Measurements from ENCODE around the gene NPAS2. TPM values are rescaled to one million over a fixed set of nuclear protein-coding genes. Genes with fewer than 3 reads are reported as not detected.

Gene NPAS2
- polyA plus RNA-seq, 3 donors: 12.8 to 15.3 (median 15.0) TPM

- H3K27ac ChIP-seq (ENCODE audit: low read depth, low read length): no peak overlapping the region
- WGBS, 3 donors: 26 to 31% (median 27%) methylated on average over 16 of the region's 16 CpGs
These were observed 1.8 kb upstream of the NPAS2 start for GRCh38 chr2:100818003-100818605.

DNA sequence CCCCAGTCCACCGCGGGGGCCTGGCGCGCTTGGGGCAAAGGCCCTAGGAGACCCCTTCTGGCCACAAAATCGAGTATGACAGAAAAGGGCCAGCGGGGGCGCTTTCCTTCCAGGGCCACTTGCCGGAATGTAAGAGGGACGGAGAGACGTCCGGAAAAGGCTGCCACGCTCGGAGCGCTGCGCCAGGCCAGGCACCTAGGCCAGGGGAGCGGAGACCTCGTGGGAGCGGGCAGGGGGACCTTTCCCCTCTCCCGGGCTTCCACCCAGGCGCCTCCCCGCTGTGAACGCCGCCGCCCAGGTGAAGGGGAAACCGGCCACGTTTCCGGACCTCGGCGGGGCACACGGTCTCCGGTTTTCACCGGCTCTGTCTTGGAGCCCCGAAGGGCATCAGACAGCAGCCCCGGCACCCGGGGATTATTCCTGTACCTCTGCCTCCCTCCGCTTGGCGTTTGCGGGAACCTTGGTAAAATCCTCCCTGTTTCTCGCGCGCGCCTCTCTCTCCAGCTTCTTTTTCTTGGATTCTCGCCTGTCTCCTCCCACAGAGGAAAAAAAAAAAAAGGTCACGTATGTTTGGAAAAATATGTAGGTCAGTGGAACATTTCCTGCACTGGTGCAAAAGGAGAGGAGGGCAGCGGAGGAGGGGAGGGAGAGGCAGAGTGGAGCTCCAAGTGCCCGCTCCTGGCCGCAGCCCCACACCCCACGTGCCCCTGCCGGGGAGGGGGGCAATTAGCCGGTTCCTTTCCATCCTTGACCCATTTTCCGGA, 1.2 kb upstream of the NPAS2 start:
- WGBS, 3 donors: 1 to 2% (median 1%) methylated on average over 45 to 51 of the region's 51 CpGs
- no peak overlapping the region for H3K27ac ChIP-seq (ENCODE audit: low read depth, low read length)

DNA sequence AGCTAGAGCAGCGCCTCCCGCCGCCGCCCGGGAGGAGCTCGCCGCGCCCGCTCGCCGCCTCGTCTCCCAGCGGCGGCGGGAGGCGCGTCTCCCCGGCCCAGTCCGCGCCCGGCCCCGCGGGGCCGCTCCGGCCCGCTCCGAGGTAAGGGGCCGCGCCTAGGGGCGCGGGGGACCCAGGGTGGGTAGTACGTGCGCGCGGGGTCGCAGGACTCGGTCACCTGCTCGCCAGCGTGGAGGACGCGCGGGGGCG, 259 bp downstream of the NPAS2 start:
- 0 to 1% (median 0%) methylated on average over 26 to 43 of the region's 43 CpGs for WGBS, 3 donors
- H3K27ac ChIP-seq (ENCODE audit: low read depth, low read length): no peak overlapping the region

DNA sequence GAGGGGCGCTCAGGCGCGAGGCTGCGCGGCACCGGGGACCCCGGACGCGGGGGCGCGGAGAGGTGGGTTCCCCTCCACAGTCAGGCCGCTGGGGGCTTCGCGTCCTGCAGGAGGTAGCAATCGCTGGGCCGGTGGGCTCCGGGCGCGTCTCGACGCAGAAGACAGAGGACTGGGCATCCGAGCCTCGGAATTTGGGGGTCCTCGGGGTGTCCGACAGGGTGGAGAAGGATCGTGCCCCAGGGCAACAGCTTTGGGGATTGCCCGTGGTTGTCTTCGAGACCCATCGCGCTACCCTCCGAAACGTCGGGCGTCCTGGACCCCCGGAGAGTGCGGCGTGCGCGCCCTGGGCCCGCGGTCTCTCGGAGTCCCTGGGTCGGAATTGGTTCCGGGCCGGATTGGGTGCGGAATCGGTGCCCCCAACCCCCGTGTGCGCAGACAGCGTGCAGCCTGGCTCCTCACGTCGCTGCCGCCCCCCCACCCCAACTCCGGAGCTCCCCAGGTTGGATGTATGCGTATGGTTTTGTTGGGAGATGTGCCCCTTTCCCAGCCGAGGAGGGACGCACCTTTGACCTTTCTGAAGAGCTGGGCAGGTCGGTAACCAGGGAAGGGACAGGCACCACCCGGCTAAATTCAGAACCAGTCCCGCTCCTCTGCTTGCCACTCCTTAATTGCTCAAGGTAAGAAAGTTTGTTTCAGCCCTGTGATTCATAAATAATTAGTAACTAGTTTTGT, 750 bp downstream of the NPAS2 start:
- no peak overlapping the region for H3K27ac ChIP-seq (ENCODE audit: low read depth, low read length)
- WGBS, 3 donors: 2 to 7% (median 5%) methylated on average over 47 to 60 of the region's 60 CpGs

- no peak overlapping the region for H3K27ac ChIP-seq (ENCODE audit: low read depth, low read length)
- WGBS, 3 donors: 23 to 59% (median 51%) methylated on average over 14 of the region's 14 CpGs
These were observed 1.4 kb downstream of the NPAS2 start for GRCh38 chr2:100821255-100821910.

- no peak overlapping the region for H3K27ac ChIP-seq (ENCODE audit: low read depth, low read length)
- WGBS, 3 donors: 28 to 67% (median 52%) methylated on average over 9 of the region's 9 CpGs
These were observed 1.9 kb downstream of the NPAS2 start for GRCh38 chr2:100821911-100822265.

- WGBS, 3 donors: 38 to 63% (median 59%) methylated on average over 9 of the region's 9 CpGs
- no peak overlapping the region for H3K27ac ChIP-seq (ENCODE audit: low read depth, low read length)
These were observed 2.8 kb downstream of the NPAS2 start for GRCh38 chr2:100822587-100823248.

DNA sequence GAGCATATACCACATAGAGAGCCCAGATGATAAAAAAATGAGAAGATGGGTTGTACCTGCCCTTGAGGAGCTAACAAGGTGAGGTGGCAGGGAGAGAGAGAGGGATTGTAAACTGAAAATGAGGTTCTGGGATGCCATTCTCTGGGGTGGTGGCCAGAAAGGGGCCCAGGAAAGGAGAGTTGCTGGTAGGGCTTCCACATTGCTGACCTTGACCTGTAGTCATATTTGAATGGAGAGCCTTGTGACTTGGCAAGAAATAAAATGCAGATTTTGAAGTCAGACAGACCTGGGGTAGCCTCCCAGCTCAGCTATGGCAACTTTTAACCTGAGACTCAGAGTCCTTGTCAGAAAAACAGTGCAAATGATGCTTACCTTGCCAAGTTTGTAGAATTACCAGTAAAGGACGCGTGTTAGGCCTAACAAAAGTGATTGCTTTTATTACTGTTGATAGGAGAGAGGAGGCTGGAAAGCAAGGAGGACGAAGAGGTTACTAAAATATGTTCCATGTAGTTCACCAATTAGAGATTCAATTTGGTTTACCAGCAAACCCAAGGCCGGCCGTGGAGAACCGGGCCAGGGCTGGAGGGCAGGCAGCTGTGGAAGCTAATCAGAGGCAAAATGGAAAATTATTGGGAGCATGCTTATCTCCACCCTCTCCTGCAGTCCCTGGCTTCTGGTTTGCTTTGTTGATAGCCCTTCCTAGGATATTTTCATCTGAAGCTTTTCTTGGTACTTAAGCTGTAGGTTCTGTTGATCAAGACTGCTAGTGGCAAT, 3.9 kb downstream of the NPAS2 start:
- no peak overlapping the region for H3K27ac ChIP-seq (ENCODE audit: low read depth, low read length)
- 36 to 96% (median 94%) methylated on average over 6 of the region's 6 CpGs for WGBS, 3 donors

DNA sequence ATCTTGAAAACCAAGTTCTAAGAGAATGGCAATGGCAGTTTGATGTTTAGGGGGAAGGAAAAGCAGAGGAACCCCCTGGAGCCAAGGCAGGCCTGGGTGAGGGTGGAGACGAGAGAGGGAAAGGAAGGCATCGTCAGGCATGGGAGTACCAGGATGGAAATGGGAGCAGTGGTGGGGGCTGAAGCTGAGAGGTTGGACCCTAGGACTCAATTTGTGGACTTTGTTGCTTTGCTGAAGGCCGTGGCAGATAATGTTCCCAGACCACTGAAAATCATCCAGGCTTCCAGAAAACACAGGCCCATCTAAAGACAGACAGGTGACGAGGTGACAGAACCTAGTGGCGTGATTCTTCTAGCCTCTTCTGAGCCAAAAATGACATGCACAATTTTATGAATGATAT, 4.9 kb downstream of the NPAS2 start:
- no peak overlapping the region for H3K27ac ChIP-seq (ENCODE audit: low read depth, low read length)
- WGBS, 3 donors: 70 to 92% (median 92%) methylated on average over 5 of the region's 5 CpGs

DNA sequence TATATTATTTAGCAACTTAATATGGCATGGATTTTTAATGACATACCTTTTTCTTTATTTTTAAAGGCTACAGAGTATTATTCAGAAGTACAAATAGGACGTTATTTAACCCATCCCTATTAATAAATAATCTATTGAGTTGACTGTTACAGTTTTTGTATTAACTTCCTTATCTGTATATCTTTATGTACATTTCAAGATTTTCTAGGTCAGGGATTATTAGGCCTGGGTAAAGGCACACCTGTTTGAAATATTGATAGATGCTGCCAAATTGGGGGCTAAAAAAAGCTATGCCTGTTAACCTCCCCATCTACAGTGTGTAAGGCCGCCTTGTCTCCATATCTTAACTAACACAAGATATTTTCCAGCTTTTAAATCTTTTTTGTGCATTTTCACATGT, 6.6 kb downstream of the NPAS2 start:
- no peak overlapping the region for H3K27ac ChIP-seq (ENCODE audit: low read depth, low read length)
- 40 to 92% (median 88%) methylated on average over 2 of the region's 2 CpGs for whole genome bisulfite sequencing, 3 donors

DNA sequence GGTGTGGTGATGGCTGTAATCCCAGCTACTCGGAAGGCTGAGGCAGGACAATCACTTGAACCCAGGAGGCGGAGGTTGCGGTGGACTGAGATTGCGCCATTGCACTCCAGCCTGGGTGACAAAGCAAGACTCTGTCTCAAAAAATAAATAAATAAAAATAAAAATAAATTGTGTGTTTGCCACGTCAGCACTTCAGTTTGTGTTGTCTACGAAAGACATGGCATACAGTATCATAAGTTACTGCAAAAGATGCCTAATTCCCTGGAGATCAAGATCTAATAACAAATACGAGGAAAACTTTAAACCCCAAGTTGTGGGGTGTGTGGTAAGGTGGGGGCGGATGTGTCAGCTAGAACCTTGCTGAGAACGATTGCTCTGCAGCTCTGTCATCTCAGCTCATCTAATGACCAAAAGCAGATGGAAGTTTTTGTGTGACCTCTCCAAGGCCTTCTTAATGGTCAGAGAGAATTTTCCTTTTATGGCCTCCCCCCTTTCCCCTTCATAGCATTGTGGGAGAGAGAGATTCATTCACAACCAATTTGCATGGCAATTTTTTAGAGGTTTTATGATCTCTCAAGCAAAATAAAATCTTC, 11.3 kb downstream of the NPAS2 start:
- WGBS, 3 donors: 80 to 89% (median 84%) methylated on average over 9 of the region's 9 CpGs
- no peak overlapping the region for H3K27ac ChIP-seq (ENCODE audit: low read depth, low read length)

DNA sequence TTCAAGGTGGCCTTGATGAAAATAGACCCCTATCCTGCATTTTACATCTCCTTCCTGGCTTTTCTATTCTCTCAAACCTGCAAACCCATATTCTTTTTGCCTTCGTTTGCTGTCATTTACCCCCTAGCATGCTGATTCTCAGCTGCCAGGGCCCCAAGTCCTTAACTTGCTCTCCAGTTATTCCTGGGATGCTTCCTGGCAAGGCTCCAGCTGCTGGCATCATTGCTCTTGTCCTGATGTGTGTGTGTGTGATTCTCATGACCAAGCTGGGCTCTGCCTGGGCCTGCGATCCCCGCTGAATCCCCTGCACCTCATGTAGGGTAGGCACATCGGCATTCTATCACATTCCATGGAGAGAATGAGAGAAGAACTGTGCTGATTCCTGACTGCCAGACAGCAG, 11.9 kb downstream of the NPAS2 start:
- WGBS, 3 donors: 93 to 99% (median 94%) methylated on average over 4 of the region's 4 CpGs

DNA sequence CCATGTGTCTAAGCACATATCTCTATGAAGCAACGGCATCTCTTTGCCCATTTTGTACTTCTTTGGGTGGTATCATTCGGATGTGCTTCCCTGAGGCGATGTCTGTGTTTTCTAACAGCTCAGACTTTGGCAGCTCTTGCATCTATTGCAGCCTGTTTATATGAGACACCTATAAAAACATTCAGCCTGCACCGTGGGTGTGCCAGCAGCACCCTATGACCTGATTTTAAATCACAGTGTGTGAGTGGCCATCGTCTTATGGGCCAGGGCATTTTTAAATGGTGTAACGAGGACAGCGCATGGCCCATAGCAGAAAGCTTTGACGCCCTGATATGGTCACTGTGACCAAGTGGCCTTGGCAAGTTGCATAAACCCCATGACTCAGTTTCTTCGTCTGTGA, 12.9 kb downstream of the NPAS2 start:
- WGBS, 3 donors: 67 to 82% (median 75%) methylated on average over 9 of the region's 9 CpGs
- H3K27ac ChIP-seq (ENCODE audit: low read depth, low read length): no peak overlapping the region

More for the DNA sequence above, 11.9 kb downstream of the NPAS2 start:
- H3K27ac ChIP-seq (ENCODE audit: low read depth, low read length): no peak overlapping the region

DNA sequence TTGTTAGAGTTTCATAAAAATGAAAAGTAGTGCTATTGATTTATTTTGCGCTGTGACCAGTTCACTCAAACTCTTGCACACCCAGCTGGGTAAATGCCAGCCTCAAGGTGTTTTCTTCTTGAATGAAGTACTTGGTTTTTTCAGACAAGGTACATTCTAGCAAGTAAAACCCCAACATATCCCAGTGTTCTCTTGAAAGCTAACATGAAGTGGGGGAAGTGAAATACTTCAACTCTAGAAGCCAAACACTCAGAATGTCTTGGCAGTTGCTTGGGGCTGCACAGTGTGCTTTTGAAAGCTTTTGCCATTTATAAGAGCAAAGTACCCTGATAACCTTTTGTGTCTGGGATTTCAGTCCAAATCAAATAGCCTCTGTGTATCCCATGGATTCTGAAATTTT, 13.4 kb downstream of the NPAS2 start:
- H3K27ac ChIP-seq (ENCODE audit: low read depth, low read length): no peak overlapping the region

DNA sequence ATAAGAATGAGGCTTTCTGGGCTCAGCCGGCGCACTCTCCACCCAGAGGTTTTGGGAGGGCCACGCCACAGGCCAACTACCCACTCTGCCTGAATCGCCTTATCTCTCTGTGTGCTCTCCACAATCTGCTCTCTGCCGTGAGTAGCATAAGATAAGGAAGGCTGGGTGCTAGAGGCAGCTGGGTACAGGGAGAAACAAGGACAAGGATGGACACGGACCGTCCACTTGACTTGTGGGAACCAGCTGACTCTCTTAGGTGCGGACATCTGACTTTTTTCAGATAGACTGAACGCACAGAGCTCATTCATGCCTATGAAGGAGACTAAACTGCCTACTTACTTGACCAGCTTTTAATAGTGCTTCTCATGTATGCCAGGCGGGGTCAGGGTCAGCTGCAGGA, 14.3 kb downstream of the NPAS2 start:
- WGBS, 3 donors: 60 to 92% (median 92%) methylated on average over 10 of the region's 10 CpGs
- H3K27ac ChIP-seq (ENCODE audit: low read depth, low read length): no peak overlapping the region

More for the DNA sequence above, 13.4 kb downstream of the NPAS2 start:
- 35 to 98% (median 89%) methylated on average over 1 of the region's 1 CpG for WGBS, 3 donors

- WGBS, 3 donors: 59 to 67% (median 63%) methylated on average over 16 of the region's 16 CpGs
These were observed 15.2 kb downstream of the NPAS2 start for GRCh38 chr2:100835006-100835659.

DNA sequence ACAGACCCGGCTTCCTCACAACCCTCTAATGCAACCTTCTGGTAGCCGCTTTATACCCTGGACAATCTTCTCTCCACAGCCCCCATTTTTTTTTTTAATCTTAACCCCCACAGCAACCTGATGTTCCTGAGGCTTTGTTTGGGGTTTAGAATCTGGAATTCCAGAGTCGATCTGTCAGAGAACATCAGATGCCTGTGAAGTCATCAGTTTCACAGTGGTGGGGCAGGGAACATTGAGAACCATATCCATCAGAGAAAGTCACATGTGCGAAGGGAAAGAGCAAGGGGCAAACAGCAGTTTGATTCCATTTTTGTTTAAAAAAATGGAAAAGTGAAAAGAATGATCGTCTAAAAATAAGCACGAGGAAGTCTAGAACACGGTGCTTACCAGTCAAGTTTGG, 20.6 kb downstream of the NPAS2 start:
- no peak overlapping the region for H3K27ac ChIP-seq (ENCODE audit: low read depth, low read length)
- 64 to 79% (median 75%) methylated on average over 7 of the region's 7 CpGs for WGBS, 3 donors

More at GRCh38 chr2:100835006-100835659, 15.2 kb downstream of the NPAS2 start:
- no peak overlapping the region for H3K27ac ChIP-seq (ENCODE audit: low read depth, low read length)

Measured in adipose tissue (tissue), 3 donors.